ENCODE results near the gene DUOXA2. TPM values are rescaled to one million over a fixed set of nuclear protein-coding genes. Genes with fewer than 3 reads are reported as not detected.

Gene DUOXA2
- total RNA-seq, 1 experiment from 2014 or later, result not detected

DNA sequence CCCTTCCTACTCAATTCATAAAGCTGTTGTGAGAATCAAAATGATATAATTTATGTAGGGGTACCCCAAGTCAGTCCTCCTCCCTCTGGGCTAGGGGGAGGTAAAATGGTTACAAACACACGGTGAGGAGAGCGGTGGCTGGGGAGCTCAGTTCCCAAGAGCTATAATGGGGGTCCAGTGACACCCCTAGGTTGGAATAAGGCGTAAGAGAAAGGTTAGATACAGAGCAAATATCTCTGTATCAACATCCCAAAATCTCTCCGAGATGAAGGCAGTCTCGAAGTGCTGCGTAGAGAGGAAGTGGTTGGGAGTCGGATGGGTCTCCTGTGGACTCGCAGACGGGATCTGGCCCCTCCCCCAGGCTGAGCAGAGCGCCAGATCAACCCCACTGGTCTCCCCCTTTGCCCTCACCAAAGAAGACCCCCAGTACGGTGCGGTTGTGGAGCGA lies 2.0 kb upstream of the DUOXA2 start:
- DNase-seq (ENCODE audit: low read depth, low spot score) (no peak), ATAC-seq (peak; percentile 29)
- Histone ChIP-seq H3K27me3 (ENCODE audit: control insufficient read depth, insufficient read depth, low read length) (peaks cover 21% of the 10 kb centered on the region), H3K9me3 (ENCODE audit: control insufficient read depth, insufficient read depth, low read depth, low read length) (no peaks in the 10 kb centered on the region), H3K27ac (ENCODE audit: low read length) (no peak overlapping the region), H3K4me3 (ENCODE audit: low read depth in 2 of 2, low read length in 2 of 2) (peak overlapping the region; percentile 24 to 31), H3K36me3 (ENCODE audit: control insufficient read depth, insufficient read depth, low read length) (no peaks in the 10 kb centered on the region), H3K4me1 (ENCODE audit: control insufficient read depth, insufficient read depth, low read length) (peaks cover 14% of the 10 kb centered on the region)
- POLR2A ChIA-PET, result no interaction called here
- no TSS peak for BruUV-seq (replicated peaks)
- in situ Hi-C loops (cut with HindIII; ENCODE audit: low pct_unique_long_range_greater_than_20kb, low sequenced_read_pairs) (no loop called here), intact Hi-C loops (cut with micrococcal nuclease; ENCODE audit: unreplicated experiment) (no loop called here)
- no peak for TF ChIP-seq TCF7L2 (IDR thresholded peaks at IDR 0.05; ENCODE audit: low read depth, low read length)
- TF ChIP-seq, protein P1, sequence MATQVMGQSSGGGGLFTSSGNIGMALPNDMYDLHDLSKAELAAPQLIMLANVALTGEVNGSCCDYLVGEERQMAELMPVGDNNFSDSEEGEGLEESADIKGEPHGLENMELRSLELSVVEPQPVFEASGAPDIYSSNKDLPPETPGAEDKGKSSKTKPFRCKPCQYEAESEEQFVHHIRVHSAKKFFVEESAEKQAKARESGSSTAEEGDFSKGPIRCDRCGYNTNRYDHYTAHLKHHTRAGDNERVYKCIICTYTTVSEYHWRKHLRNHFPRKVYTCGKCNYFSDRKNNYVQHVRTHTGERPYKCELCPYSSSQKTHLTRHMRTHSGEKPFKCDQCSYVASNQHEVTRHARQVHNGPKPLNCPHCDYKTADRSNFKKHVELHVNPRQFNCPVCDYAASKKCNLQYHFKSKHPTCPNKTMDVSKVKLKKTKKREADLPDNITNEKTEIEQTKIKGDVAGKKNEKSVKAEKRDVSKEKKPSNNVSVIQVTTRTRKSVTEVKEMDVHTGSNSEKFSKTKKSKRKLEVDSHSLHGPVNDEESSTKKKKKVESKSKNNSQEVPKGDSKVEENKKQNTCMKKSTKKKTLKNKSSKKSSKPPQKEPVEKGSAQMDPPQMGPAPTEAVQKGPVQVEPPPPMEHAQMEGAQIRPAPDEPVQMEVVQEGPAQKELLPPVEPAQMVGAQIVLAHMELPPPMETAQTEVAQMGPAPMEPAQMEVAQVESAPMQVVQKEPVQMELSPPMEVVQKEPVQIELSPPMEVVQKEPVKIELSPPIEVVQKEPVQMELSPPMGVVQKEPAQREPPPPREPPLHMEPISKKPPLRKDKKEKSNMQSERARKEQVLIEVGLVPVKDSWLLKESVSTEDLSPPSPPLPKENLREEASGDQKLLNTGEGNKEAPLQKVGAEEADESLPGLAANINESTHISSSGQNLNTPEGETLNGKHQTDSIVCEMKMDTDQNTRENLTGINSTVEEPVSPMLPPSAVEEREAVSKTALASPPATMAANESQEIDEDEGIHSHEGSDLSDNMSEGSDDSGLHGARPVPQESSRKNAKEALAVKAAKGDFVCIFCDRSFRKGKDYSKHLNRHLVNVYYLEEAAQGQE (IDR thresholded peaks at IDR 0.05; ENCODE audit: insufficient read depth in 1 of 2, low read depth in 2 of 2, low read length in 1 of 2), result no peak
- TF ChIP-seq SIN3A (IDR thresholded peaks at IDR 0.05; ENCODE audit: borderline replicate concordance, insufficient read depth, low read depth, low read length), result no peak
- TF ChIP-seq POLR2AphosphoS5 (IDR thresholded peaks at IDR 0.05; ENCODE audit: low read depth, low read length), result no peak
- TF ChIP-seq, protein P2, sequence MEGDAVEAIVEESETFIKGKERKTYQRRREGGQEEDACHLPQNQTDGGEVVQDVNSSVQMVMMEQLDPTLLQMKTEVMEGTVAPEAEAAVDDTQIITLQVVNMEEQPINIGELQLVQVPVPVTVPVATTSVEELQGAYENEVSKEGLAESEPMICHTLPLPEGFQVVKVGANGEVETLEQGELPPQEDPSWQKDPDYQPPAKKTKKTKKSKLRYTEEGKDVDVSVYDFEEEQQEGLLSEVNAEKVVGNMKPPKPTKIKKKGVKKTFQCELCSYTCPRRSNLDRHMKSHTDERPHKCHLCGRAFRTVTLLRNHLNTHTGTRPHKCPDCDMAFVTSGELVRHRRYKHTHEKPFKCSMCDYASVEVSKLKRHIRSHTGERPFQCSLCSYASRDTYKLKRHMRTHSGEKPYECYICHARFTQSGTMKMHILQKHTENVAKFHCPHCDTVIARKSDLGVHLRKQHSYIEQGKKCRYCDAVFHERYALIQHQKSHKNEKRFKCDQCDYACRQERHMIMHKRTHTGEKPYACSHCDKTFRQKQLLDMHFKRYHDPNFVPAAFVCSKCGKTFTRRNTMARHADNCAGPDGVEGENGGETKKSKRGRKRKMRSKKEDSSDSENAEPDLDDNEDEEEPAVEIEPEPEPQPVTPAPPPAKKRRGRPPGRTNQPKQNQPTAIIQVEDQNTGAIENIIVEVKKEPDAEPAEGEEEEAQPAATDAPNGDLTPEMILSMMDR (IDR thresholded peaks at IDR 0.05), result no peak
- CTCF ChIA-PET, result no interaction called here

DNA sequence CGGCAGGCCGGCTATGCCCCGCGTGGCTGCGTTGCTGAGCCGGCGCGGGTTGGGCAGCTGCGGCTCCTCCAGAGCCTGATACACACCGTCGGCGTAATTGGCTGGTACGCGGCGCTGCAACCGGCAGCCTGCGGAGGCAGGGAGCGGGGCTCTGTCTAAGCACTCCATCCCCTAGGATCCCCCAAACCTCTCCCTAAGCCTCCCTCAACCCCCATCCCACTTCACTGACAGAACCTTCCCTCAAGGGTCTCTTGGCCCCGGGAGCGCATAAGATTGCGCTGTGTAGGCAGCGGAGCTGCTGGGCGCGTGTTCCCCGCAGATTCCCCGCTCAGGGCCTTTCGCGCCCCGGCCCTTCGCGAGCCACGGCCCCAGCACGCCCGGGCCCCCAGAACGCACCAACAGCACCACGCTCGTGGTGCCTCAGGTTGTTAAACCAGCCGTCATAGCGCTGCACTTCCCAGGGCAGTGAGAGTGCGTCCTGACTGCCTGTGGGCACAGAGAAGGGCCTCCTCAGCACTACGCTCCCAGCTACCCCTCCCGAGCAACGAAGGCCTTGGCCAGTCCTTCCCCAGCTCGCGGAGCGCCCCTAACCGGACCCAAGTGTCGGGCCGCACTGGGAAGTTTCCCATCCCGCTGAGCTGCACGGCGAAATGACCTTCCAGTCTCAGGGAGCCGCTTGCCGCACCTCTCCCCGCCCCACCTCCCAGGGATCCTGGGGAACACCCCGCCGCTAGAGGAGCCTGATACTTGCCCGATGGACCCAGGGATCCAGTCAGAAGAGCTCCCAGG lies 1.3 kb upstream of the DUOXA2 start:
- intact Hi-C loops (cut with micrococcal nuclease; ENCODE audit: unreplicated experiment), result no loop called here
- in situ Hi-C loops (cut with HindIII; ENCODE audit: low pct_unique_long_range_greater_than_20kb, low sequenced_read_pairs), result no loop called here
- Histone ChIP-seq H3K9me3 (ENCODE audit: control insufficient read depth, insufficient read depth, low read depth, low read length) (no peaks in the 10 kb centered on the region), H3K4me1 (ENCODE audit: control insufficient read depth, insufficient read depth, low read length) (peaks cover 14% of the 10 kb centered on the region), H3K27me3 (ENCODE audit: control insufficient read depth, insufficient read depth, low read length) (peaks cover 21% of the 10 kb centered on the region), H3K36me3 (ENCODE audit: control insufficient read depth, insufficient read depth, low read length) (no peaks in the 10 kb centered on the region), H3K4me3 (ENCODE audit: low read depth in 2 of 2, low read length in 2 of 2) (peak overlapping the region; percentile 24 to 31), H3K27ac (ENCODE audit: low read length) (no peak overlapping the region)
- TF ChIP-seq SIN3A (IDR thresholded peaks at IDR 0.05; ENCODE audit: borderline replicate concordance, insufficient read depth, low read depth, low read length) (no peak), TCF7L2 (IDR thresholded peaks at IDR 0.05; ENCODE audit: low read depth, low read length) (no peak), POLR2AphosphoS5 (IDR thresholded peaks at IDR 0.05; ENCODE audit: low read depth, low read length) (no peak)
- TF ChIP-seq, protein P1 (IDR thresholded peaks at IDR 0.05; ENCODE audit: insufficient read depth in 1 of 2, low read depth in 2 of 2, low read length in 1 of 2), result no peak
- TF ChIP-seq, protein P2 (IDR thresholded peaks at IDR 0.05), result no peak
- CTCF ChIA-PET, result interaction anchor here (0.6 kb wide), 1 partner anchor 275 kb away, joined by 3 read pairs; no protein-coding TSS in a partner anchor
- BruUV-seq (replicated peaks), result no TSS peak
- DNase-seq (ENCODE audit: low read depth, low spot score) (no peak), ATAC-seq (peak; percentile 72)
- POLR2A ChIA-PET, result no interaction called here

Data from Panc1 (cell line).